Esophagus muscularis mucosa (tissue), 4 donors: ENCODE results near the gene ADCY9.

ENCODE experiments used
- EP300 ChIP-seq: sonication (generic); formaldehyde crosslinking; IDR thresholded peaks from one replicate; pipeline ENCODE4 v1.6.1; 2017; ENCODE audit warnings: antibody characterized with exemption
- POLR2A ChIP-seq: fragments of 450-650 bp; IDR thresholded peaks from one replicate; pipeline ENCODE4 v1.6.1; 2017; ENCODE audit warnings: antibody characterized with exemption, moderate library complexity, mild to moderate bottlenecking, low read depth
- POLR2AphosphoS5 ChIP-seq, 2 donors: sonication (generic); formaldehyde crosslinking; IDR thresholded peaks; one replicate each; pipeline ENCODE4 v1.6.1; 2017; ENCODE audit warnings: antibody characterized with exemption in 2 of 2
- TF ChIP-seq, protein P1 (sequence below), 3 experiments: fragments of 200-600 bp in 2 of 3; fragments of 450-650 bp in 1 of 3; sonication (generic) in 2 of 3; IDR thresholded peaks; one replicate each; pipeline ENCODE4 v1.5.1; 2017 to 2019; ENCODE audit warnings: antibody characterized with exemption in 3 of 3, mild to moderate bottlenecking in 2 of 3, moderate library complexity in 1 of 3

GRCh38 chr16:4052096-4052495 lies 64.1 kb downstream of the ADCY9 start:
- TF ChIP-seq EP300, result no peak
- TF ChIP-seq POLR2A, result no peak
- no peak for TF ChIP-seq POLR2AphosphoS5 (IDR thresholded peaks at IDR 0.05)
- TF ChIP-seq, protein P1, sequence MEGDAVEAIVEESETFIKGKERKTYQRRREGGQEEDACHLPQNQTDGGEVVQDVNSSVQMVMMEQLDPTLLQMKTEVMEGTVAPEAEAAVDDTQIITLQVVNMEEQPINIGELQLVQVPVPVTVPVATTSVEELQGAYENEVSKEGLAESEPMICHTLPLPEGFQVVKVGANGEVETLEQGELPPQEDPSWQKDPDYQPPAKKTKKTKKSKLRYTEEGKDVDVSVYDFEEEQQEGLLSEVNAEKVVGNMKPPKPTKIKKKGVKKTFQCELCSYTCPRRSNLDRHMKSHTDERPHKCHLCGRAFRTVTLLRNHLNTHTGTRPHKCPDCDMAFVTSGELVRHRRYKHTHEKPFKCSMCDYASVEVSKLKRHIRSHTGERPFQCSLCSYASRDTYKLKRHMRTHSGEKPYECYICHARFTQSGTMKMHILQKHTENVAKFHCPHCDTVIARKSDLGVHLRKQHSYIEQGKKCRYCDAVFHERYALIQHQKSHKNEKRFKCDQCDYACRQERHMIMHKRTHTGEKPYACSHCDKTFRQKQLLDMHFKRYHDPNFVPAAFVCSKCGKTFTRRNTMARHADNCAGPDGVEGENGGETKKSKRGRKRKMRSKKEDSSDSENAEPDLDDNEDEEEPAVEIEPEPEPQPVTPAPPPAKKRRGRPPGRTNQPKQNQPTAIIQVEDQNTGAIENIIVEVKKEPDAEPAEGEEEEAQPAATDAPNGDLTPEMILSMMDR (IDR thresholded peaks at IDR 0.05), result no peak
